Neural cell (in vitro differentiated cells): ENCODE results near the gene TLL1.

ENCODE experiments used
- CTCF ChIP-seq: fragments of 450-650 bp; IDR thresholded peaks from 2 replicates; pipeline ENCODE4 v1.5.1; 2014; ENCODE audit warnings: antibody characterized with exemption, mild to moderate bottlenecking, moderate library complexity; ENCODE audit not compliant: poor library complexity, severe bottlenecking
- EP300 ChIP-seq: fragments of 450-650 bp; conservative IDR thresholded peaks from 2 replicates; pipeline ENCODE4 v1.6.1; 2014; ENCODE audit warnings: antibody characterized with exemption, mild to moderate bottlenecking, moderate library complexity; ENCODE audit not compliant: poor library complexity, severe bottlenecking
- POLR2AphosphoS5 ChIP-seq: IDR thresholded peaks from 2 replicates; pipeline ENCODE4 v1.6.1; 2012
- REST ChIP-seq: IDR thresholded peaks from 2 replicates; pipeline ENCODE4 v1.6.1; 2012; ENCODE audit warnings: borderline replicate concordance

GRCh38 chr4:165855191-165855590 is 17.8 kb upstream of the TLL1 start:
- TF ChIP-seq CTCF (peak; percentile 37), POLR2AphosphoS5 (no peak), EP300 (no peak), REST (no peak)
